Fibroblast of pulmonary artery (primary cell): Measurements from ENCODE around the gene HNF4A.
"Not testable (repeated sequence)": the region's sequence is repeated elsewhere in the genome, so short reads cannot be mapped to it uniquely, and the experiment has no call there.

Experiments used
- DNase-seq: peaks from one replicate; pipeline ENCODE4 v3.0.0-alpha.2; 2010; ENCODE audit warnings: low read depth
- H3K4me3 ChIP-seq: replicated peaks from 2 replicates; pipeline ENCODE4 v1.5.1; 2011; ENCODE audit warnings: low read depth, mild to moderate bottlenecking, control low read depth, low read length, moderate library complexity
- CTCF ChIP-seq: IDR thresholded peaks from 2 replicates; pipeline ENCODE4 v1.5.1; 2011; ENCODE audit warnings: mild to moderate bottlenecking, control low read depth, low read length, inconsistent platforms; ENCODE audit errors: missing control alignments

HNF4A gene

GRCh38 chr20:44471481-44471882, 116.0 kb downstream of the HNF4A start:
- DNase-seq, result peak; percentile 71
- TF ChIP-seq CTCF, result peak; percentile 58
- H3K4me3 ChIP-seq, result no peak overlapping the region

- not testable (repeated sequence) for DNase-seq, H3K4me3 ChIP-seq
These were observed 116.8 kb downstream of the HNF4A start for GRCh38 chr20:44472283-44472682.

- TF ChIP-seq CTCF, result no peak
- no peak for DNase-seq
- peak overlapping the region; percentile 88 for H3K4me3 ChIP-seq
These were observed 119.8 kb downstream of the HNF4A start for GRCh38 chr20:44475372-44475693.

GRCh38 chr20:44475694-44476560, 120.4 kb downstream of the HNF4A start, which contains the start of gene TTPAL:
Gene TTPAL (plus strand): TSS chr20:44475874. CDS start chr20:44480000, 4,126 bp downstream.
- DNase-seq, result peak; percentile 85
- peak; percentile 32 for TF ChIP-seq CTCF
- H3K4me3 ChIP-seq, result peak within 1 kb of the TSS; percentile 88

GRCh38 chr20:44477151-44477550, 121.7 kb downstream of the HNF4A start:
- no peak for TF ChIP-seq CTCF
- H3K4me3 ChIP-seq, result peak overlapping the region; percentile 88

GRCh38 chr20:44478206-44478605, 122.7 kb downstream of the HNF4A start:
- no peak overlapping the region for H3K4me3 ChIP-seq

More at GRCh38 chr20:44477151-44477550, 121.7 kb downstream of the HNF4A start:
- no peak for DNase-seq

GRCh38 chr20:44479643-44480042, 124.1 kb downstream of the HNF4A start:
- DNase-seq, result no peak
- no peak for TF ChIP-seq CTCF
- H3K4me3 ChIP-seq, result no peak overlapping the region

More at GRCh38 chr20:44478206-44478605, 122.7 kb downstream of the HNF4A start:
- no peak for TF ChIP-seq CTCF
- no peak for DNase-seq
